ENCODE results near the gene DLG1. TPM values are rescaled to one million over a fixed set of nuclear protein-coding genes. Genes with fewer than 3 reads are reported as not detected.

DLG1 gene
- total RNA-seq, 2 experiments from 2014 or later: 48.9 to 95.1 TPM

DNA sequence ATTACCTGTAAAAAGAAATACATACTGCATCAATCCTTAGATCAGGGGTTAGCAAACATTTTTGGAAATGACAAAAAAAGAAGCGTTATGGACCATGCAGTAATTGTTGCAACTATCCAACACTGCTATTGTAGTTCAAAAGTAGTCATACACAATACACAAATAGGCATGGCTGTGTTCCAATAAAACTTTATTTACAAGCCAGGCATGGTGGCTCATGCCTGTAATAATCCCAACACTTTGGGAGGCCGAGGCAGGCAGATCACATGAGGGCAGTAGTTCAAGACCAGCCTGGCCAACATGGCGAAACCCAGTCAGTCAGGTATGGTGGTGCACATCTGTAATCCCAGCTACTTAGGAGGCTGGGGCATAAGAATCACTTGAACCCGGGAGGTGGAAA, 124.8 kb downstream of the DLG1 start:
- Histone ChIP-seq H3K4me2 (ENCODE audit: low read length) (no peak overlapping the region), H3K27ac (ENCODE audit: low read depth, low read length, poor library complexity, severe bottlenecking) (no peak overlapping the region), H3K79me2 (ENCODE audit: insufficient read depth, low read depth, low read length) (peaks cover 16% of the 10 kb centered on the region), H3K9me3 (ENCODE audit: low read length) (no peaks in the 10 kb centered on the region), H3K9me2 (ENCODE audit: insufficient read depth, low read length) (no peaks in the 10 kb centered on the region), H3K4me3 (ENCODE audit: low read depth, low read length, poor library complexity, severe bottlenecking) (no peak overlapping the region), H3K36me3 (ENCODE audit: insufficient read depth, low read length) (peaks cover 16% of the 10 kb centered on the region), H4K20me1 (ENCODE audit: insufficient read depth, low read length) (no peaks in the 10 kb centered on the region), H2AFZ (ENCODE audit: low read length) (no peak overlapping the region), H3K4me1 (ENCODE audit: insufficient read depth, low read length, poor library complexity, severe bottlenecking) (peaks cover 21% of the 10 kb centered on the region)
- BruUV-seq (replicated peaks): no TSS peak
- ChIA-PET POLR2A (no interaction called here), CTCF (ENCODE audit: unreplicated experiment) (no interaction called here)
- no peak for TF ChIP-seq EZH2phosphoT487 (IDR thresholded peaks at IDR 0.05; ENCODE audit: borderline replicate concordance, low read depth, low read length)
- TF ChIP-seq, protein P1, sequence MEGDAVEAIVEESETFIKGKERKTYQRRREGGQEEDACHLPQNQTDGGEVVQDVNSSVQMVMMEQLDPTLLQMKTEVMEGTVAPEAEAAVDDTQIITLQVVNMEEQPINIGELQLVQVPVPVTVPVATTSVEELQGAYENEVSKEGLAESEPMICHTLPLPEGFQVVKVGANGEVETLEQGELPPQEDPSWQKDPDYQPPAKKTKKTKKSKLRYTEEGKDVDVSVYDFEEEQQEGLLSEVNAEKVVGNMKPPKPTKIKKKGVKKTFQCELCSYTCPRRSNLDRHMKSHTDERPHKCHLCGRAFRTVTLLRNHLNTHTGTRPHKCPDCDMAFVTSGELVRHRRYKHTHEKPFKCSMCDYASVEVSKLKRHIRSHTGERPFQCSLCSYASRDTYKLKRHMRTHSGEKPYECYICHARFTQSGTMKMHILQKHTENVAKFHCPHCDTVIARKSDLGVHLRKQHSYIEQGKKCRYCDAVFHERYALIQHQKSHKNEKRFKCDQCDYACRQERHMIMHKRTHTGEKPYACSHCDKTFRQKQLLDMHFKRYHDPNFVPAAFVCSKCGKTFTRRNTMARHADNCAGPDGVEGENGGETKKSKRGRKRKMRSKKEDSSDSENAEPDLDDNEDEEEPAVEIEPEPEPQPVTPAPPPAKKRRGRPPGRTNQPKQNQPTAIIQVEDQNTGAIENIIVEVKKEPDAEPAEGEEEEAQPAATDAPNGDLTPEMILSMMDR (conservative IDR thresholded peaks at IDR 0.05; ENCODE audit: low read length): no peak
- intact Hi-C loops (cut with micrococcal nuclease; ENCODE audit: unreplicated experiment): no loop called here
- no peak for DNase-seq (ENCODE audit: low spot score)

DNA sequence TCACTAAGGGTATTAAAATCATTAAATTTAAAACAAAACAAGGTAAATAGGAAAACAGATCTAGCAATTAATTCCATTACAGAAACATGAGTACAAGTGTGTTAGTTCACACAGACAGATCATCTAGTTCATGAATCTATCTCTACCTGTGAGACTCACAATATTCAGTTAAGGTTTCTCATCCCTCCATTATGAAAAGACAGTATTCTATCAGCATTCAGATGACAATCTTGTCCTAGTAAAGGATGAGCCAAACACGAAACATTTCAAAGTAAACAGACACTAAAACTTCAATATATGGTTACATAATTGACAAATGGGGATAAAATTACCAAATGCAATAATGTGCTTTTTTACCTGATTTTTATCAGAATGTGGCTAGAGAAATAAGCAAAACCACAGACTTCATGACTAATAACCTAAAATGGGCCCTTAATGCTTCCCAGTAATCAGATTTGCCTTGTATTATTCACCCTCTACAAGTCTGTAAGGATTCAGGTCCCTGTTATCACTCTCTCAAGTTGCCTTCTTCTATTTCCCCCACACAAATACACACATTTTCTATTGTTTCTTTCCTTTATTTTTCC, 126.8 kb downstream of the DLG1 start:
- peaks cover 16% of the 10 kb centered on the region for H3K79me2 ChIP-seq (ENCODE audit: insufficient read depth, low read depth, low read length)
- CTCF ChIA-PET (ENCODE audit: unreplicated experiment): no interaction called here
- no TSS peak for BruUV-seq (replicated peaks)
- TF ChIP-seq, protein P1 (conservative IDR thresholded peaks at IDR 0.05; ENCODE audit: low read length): no peak
- no peak for TF ChIP-seq EZH2phosphoT487 (IDR thresholded peaks at IDR 0.05; ENCODE audit: borderline replicate concordance, low read depth, low read length)
- H3K4me2 ChIP-seq (ENCODE audit: low read length): no peak overlapping the region
- intact Hi-C loops (cut with micrococcal nuclease; ENCODE audit: unreplicated experiment): no loop called here
- peaks cover 21% of the 10 kb centered on the region for H3K4me1 ChIP-seq (ENCODE audit: insufficient read depth, low read length, poor library complexity, severe bottlenecking)
- H4K20me1 ChIP-seq (ENCODE audit: insufficient read depth, low read length): no peaks in the 10 kb centered on the region
- H3K9me3 ChIP-seq (ENCODE audit: low read length): no peaks in the 10 kb centered on the region
- H3K4me3 ChIP-seq (ENCODE audit: low read depth, low read length, poor library complexity, severe bottlenecking): no peak overlapping the region
- H3K27ac ChIP-seq (ENCODE audit: low read depth, low read length, poor library complexity, severe bottlenecking): no peak overlapping the region
- no peak overlapping the region for H2AFZ ChIP-seq (ENCODE audit: low read length)
- DNase-seq (ENCODE audit: low spot score): no peak
- peaks cover 5% of the 10 kb centered on the region for H3K36me3 ChIP-seq (ENCODE audit: insufficient read depth, low read length)
- H3K9me2 ChIP-seq (ENCODE audit: insufficient read depth, low read length): no peaks in the 10 kb centered on the region
- POLR2A ChIA-PET: interaction anchor here (1.4 kb wide), 1 partner anchor 21 kb away, joined by 3 read pairs; no protein-coding TSS in a partner anchor

DNA sequence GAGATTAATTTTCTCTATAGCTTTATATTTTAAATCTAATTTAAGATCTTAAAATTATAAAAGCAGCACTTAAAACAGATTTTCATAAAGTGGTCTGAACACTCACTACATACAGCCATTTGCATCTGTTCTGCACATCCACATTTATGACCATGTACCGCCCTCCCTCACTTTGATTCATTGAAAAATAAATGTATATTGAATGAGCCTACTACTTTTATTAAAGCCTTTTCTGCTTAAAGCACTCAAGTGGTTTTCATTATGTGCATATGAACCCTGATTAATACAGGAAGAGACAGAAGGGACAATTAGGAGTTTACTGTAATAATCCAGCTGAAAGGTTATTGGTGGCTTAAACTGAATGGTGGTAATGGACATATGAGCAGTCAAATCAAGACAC, 129.4 kb downstream of the DLG1 start:
- H2AFZ ChIP-seq (ENCODE audit: low read length): no peak overlapping the region
- H3K4me3 ChIP-seq (ENCODE audit: low read depth, low read length, poor library complexity, severe bottlenecking): no peak overlapping the region
- TF ChIP-seq EZH2phosphoT487 (IDR thresholded peaks at IDR 0.05; ENCODE audit: borderline replicate concordance, low read depth, low read length): no peak
- TF ChIP-seq, protein P1 (conservative IDR thresholded peaks at IDR 0.05; ENCODE audit: low read length): no peak
- H3K27ac ChIP-seq (ENCODE audit: low read depth, low read length, poor library complexity, severe bottlenecking): no peak overlapping the region
- no peaks in the 10 kb centered on the region for H3K4me1 ChIP-seq (ENCODE audit: insufficient read depth, low read length, poor library complexity, severe bottlenecking)
- no peaks in the 10 kb centered on the region for H3K9me2 ChIP-seq (ENCODE audit: insufficient read depth, low read length)
- H3K4me2 ChIP-seq (ENCODE audit: low read length): no peak overlapping the region
- ChIA-PET CTCF (ENCODE audit: unreplicated experiment) (no interaction called here), POLR2A (interaction anchor here (0.5 to 2.0 kb wide), 3 partner anchors 14 to 231 kb away, joined by 3 to 5 read pairs (median 3); no protein-coding TSS in a partner anchor)
- DNase-seq (ENCODE audit: low spot score): no peak
- no peaks in the 10 kb centered on the region; the same call in 1 of the 2 replicates for H3K36me3 ChIP-seq (ENCODE audit: insufficient read depth, low read length)
- H3K79me2 ChIP-seq (ENCODE audit: insufficient read depth, low read depth, low read length): no peaks in the 10 kb centered on the region; the same call in 1 of the 2 replicates
- H3K9me3 ChIP-seq (ENCODE audit: low read length): no peaks in the 10 kb centered on the region
- H4K20me1 ChIP-seq (ENCODE audit: insufficient read depth, low read length): no peaks in the 10 kb centered on the region
- no TSS peak for BruUV-seq (replicated peaks)
- intact Hi-C loops (cut with micrococcal nuclease; ENCODE audit: unreplicated experiment): no loop called here
